CD4-positive, alpha-beta memory T cell (primary cell): ENCODE measurements around the gene NCAM2. TPM values are rescaled to one million over a fixed set of nuclear protein-coding genes. Genes with fewer than 3 reads are reported as not detected.

Source experiments
- CTCF ChIA-PET: fragments of 350-600 bp; sonication (Branson Sonifier 250); formaldehyde crosslinking; loops from one replicate; lab custom pipeline; 2021; ENCODE audit warnings: inconsistent platforms; ENCODE audit not compliant: partially characterized antibody; lab: Charles Lee
- POLR2A ChIA-PET: fragments of 350-600 bp; sonication (Branson Sonifier 250); formaldehyde crosslinking; loops from one replicate; lab custom pipeline; 2021; ENCODE audit not compliant: partially characterized antibody; lab: Charles Lee
- DNase-seq, 5 donors: peaks; one replicate each; pipeline versions ENCODE4 v3.0.0 to v3.0.0-alpha.2; 2020 to 2022; ENCODE audit warnings: mixed read lengths in 1 of 5
- H3K27ac ChIP-seq: one replicate; pipeline ENCODE4 v1.7.0; 2013; ENCODE audit warnings: low read depth, low read length
- H3K27me3 ChIP-seq: 2 replicates; pipeline ENCODE4 v1.7.0; 2013; ENCODE audit warnings: mild to moderate bottlenecking, low read length, moderate library complexity; ENCODE audit not compliant: insufficient read depth
- H3K36me3 ChIP-seq: 2 replicates; pipeline ENCODE4 v1.7.0; 2013; ENCODE audit warnings: mild to moderate bottlenecking, low read length, moderate library complexity; ENCODE audit not compliant: insufficient read depth
- H3K4me1 ChIP-seq: 2 replicates; pipeline ENCODE4 v1.7.0; 2013; ENCODE audit warnings: mild to moderate bottlenecking, low read length, moderate library complexity; ENCODE audit not compliant: insufficient read depth
- H3K4me3 ChIP-seq, 2 donors: one replicate each; pipeline ENCODE4 v1.7.0; 2013; ENCODE audit warnings: low read length in 2 of 2, mild to moderate bottlenecking in 1 of 2
- H3K9me3 ChIP-seq, 2 donors: one replicate each; pipeline ENCODE4 v1.7.0; 2013; ENCODE audit warnings: low read length in 2 of 2, control low read depth in 1 of 2; ENCODE audit not compliant: control insufficient read depth in 1 of 2
- H3K27ac Mint-ChIP-seq, 7 donors: one replicate each; pipeline ENCODE4 v1.8.0; 2020 to 2021; ENCODE audit warnings: mixed read lengths in 7 of 7, mild to moderate bottlenecking in 6 of 7, inconsistent platforms in 3 of 7, moderate library complexity in 3 of 7
- H3K27me3 Mint-ChIP-seq, 2 donors: one replicate each; pipeline ENCODE4 v1.8.0; 2020 to 2021; ENCODE audit warnings: mixed read lengths in 2 of 2
- H3K36me3 Mint-ChIP-seq, 2 donors: one replicate each; pipeline ENCODE4 v1.8.0; 2020 to 2021; ENCODE audit warnings: mixed read lengths in 2 of 2, inconsistent platforms in 1 of 2, mild to moderate bottlenecking in 1 of 2
- H3K4me1 Mint-ChIP-seq, 4 donors: one replicate each; pipeline ENCODE4 v1.8.0; 2020 to 2021; ENCODE audit warnings: mixed read lengths in 4 of 4, mild to moderate bottlenecking in 1 of 4
- H3K4me3 Mint-ChIP-seq, 8 donors: one replicate each; pipeline ENCODE4 v1.8.0; 2020 to 2021; ENCODE audit warnings: mixed read lengths in 8 of 8, mild to moderate bottlenecking in 7 of 8, moderate library complexity in 6 of 8, inconsistent platforms in 3 of 8
- H3K9me3 Mint-ChIP-seq, 8 donors: one replicate each; pipeline ENCODE4 v1.8.0; 2020 to 2021; ENCODE audit warnings: mixed read lengths in 8 of 8, mild to moderate bottlenecking in 5 of 8, inconsistent platforms in 3 of 8, moderate library complexity in 1 of 8
- intact Hi-C: fragments of 100-400 bp; cut with micrococcal nuclease; formaldehyde crosslinking; loops from one replicate; pipeline ENCODE4 v1.15.1; 2023
- polyA plus RNA-seq, 2 donors: library from polyadenylated mRNA; unstranded; fragments of 300-500 nt; fragmentation: Illumina TruSeq; gene quantifications; one replicate each; pipeline ENCODE4 v1.2.3, GENCODE V29; 2021
- total RNA-seq, 2 experiments: library from RNA; stranded (reverse); gene quantifications; one replicate each; pipeline ENCODE4 v1.2.3, GENCODE V29; 2021

The NCAM2 gene
- total and polyA plus RNA-seq, 4 experiments from 2014 or later = not detected

GRCh38 chr21:21367583-21367982 is 369.4 kb downstream of the NCAM2 start:
- Histone ChIP-seq H3K4me1 (no peaks in the 10 kb centered on the region), H3K4me3 (no peak overlapping the region), H3K27me3 (no peaks in the 10 kb centered on the region), H3K9me3 (no peaks in the 10 kb centered on the region), H3K36me3 (no peaks in the 10 kb centered on the region), H3K27ac (no peak overlapping the region)
- ChIA-PET POLR2A (no interaction called here), CTCF (no interaction called here)
- intact Hi-C loops = no loop called here
- Mint-ChIP-seq H3K36me3 (no peaks in the 10 kb centered on the region), H3K4me1 (no peaks in the 10 kb centered on the region), H3K27ac (no peak overlapping the region), H3K9me3 (peaks cover 0 to 14% (median 7%) of the 10 kb centered on the region in 8 donors), H3K4me3 (no peak overlapping the region), H3K27me3 (no peaks in the 10 kb centered on the region)
- DNase-seq = no peak

- no peak overlapping the region for H3K4me3 Mint-ChIP-seq
- no peaks in the 10 kb centered on the region for H3K36me3 Mint-ChIP-seq
- ChIA-PET POLR2A (no interaction called here), CTCF (no interaction called here)
- peaks cover 0 to 8% (median under 1%) of the 10 kb centered on the region in 8 donors for H3K9me3 Mint-ChIP-seq
- no peaks in the 10 kb centered on the region for H3K36me3 ChIP-seq
- no peak overlapping the region for H3K27ac Mint-ChIP-seq
- no peak for DNase-seq
- no peaks in the 10 kb centered on the region for H3K4me1 Mint-ChIP-seq
- intact Hi-C loops = no loop called here
- H3K4me1 ChIP-seq = no peaks in the 10 kb centered on the region
- H3K27me3 ChIP-seq = no peaks in the 10 kb centered on the region
- H3K27me3 Mint-ChIP-seq = no peaks in the 10 kb centered on the region
- no peaks in the 10 kb centered on the region for H3K9me3 ChIP-seq
- H3K4me3 ChIP-seq = no peak overlapping the region
- H3K27ac ChIP-seq = no peak overlapping the region
Measured at GRCh38 chr21:21373969-21374368, 375.8 kb downstream of the NCAM2 start.

- H3K36me3 Mint-ChIP-seq = no peaks in the 10 kb centered on the region
- CTCF ChIA-PET = no interaction called here
Measured at GRCh38 chr21:21383126-21383525, 384.9 kb downstream of the NCAM2 start.

GRCh38 chr21:21384977-21385376 is 386.8 kb downstream of the NCAM2 start:
- no peaks in the 10 kb centered on the region for H3K4me1 ChIP-seq
- H3K4me3 ChIP-seq = no peak overlapping the region
- POLR2A ChIA-PET = no interaction called here
- CTCF ChIA-PET = no interaction called here
- H3K36me3 ChIP-seq = no peaks in the 10 kb centered on the region
- Mint-ChIP-seq H3K9me3 (peaks cover 2 to 10% (median 6%) of the 10 kb centered on the region in 8 donors), H3K36me3 (no peaks in the 10 kb centered on the region), H3K27ac (no peak overlapping the region), H3K27me3 (no peaks in the 10 kb centered on the region), H3K4me1 (no peaks in the 10 kb centered on the region), H3K4me3 (no peak overlapping the region)
- intact Hi-C loops = no loop called here
- H3K27ac ChIP-seq = no peak overlapping the region
- H3K9me3 ChIP-seq = no peaks in the 10 kb centered on the region
- DNase-seq = no peak
- H3K27me3 ChIP-seq = no peaks in the 10 kb centered on the region

More at GRCh38 chr21:21383126-21383525, 384.9 kb downstream of the NCAM2 start:
- intact Hi-C loops = no loop called here
- Histone ChIP-seq H3K9me3 (no peaks in the 10 kb centered on the region), H3K27me3 (no peaks in the 10 kb centered on the region), H3K27ac (no peak overlapping the region), H3K4me1 (no peaks in the 10 kb centered on the region), H3K36me3 (no peaks in the 10 kb centered on the region), H3K4me3 (no peak overlapping the region)
- no peaks in the 10 kb centered on the region for H3K4me1 Mint-ChIP-seq
- peaks cover 2 to 10% (median 6%) of the 10 kb centered on the region in 8 donors for H3K9me3 Mint-ChIP-seq
- no peak overlapping the region for H3K27ac Mint-ChIP-seq
- no peak overlapping the region for H3K4me3 Mint-ChIP-seq
- no peaks in the 10 kb centered on the region for H3K27me3 Mint-ChIP-seq
- POLR2A ChIA-PET = no interaction called here
- DNase-seq = no peak

- Histone ChIP-seq H3K9me3 (no peaks in the 10 kb centered on the region), H3K27me3 (no peaks in the 10 kb centered on the region), H3K36me3 (no peaks in the 10 kb centered on the region), H3K4me3 (no peak overlapping the region), H3K27ac (no peak overlapping the region), H3K4me1 (no peaks in the 10 kb centered on the region)
- ChIA-PET CTCF (no interaction called here), POLR2A (no interaction called here)
- intact Hi-C loops = no loop called here
- H3K27me3 Mint-ChIP-seq = no peaks in the 10 kb centered on the region
- DNase-seq = no peak
- no peaks in the 10 kb centered on the region for H3K4me1 Mint-ChIP-seq
- H3K27ac Mint-ChIP-seq = no peak overlapping the region
- H3K9me3 Mint-ChIP-seq = peaks cover 2 to 10% (median 6%) of the 10 kb centered on the region in 8 donors
- H3K36me3 Mint-ChIP-seq = no peaks in the 10 kb centered on the region
- H3K4me3 Mint-ChIP-seq = no peak overlapping the region
Measured at GRCh38 chr21:21385404-21385803, 387.2 kb downstream of the NCAM2 start.

- H3K4me1 Mint-ChIP-seq = no peaks in the 10 kb centered on the region
- no peaks in the 10 kb centered on the region for H3K9me3 ChIP-seq
- no peaks in the 10 kb centered on the region for H3K36me3 Mint-ChIP-seq
- no peak overlapping the region for H3K4me3 Mint-ChIP-seq
- H3K4me3 ChIP-seq = no peak overlapping the region
- no peaks in the 10 kb centered on the region for H3K27me3 Mint-ChIP-seq
- H3K27ac ChIP-seq = no peak overlapping the region
- peaks cover 0 to 13% (median 3%) of the 10 kb centered on the region in 8 donors for H3K9me3 Mint-ChIP-seq
- H3K27me3 ChIP-seq = no peaks in the 10 kb centered on the region
- ChIA-PET POLR2A (no interaction called here), CTCF (interaction anchor here (0.5 kb wide), 1 partner anchor 1365 kb away, joined by 3 read pairs; no protein-coding TSS in a partner anchor)
- intact Hi-C loops = no loop called here
- H3K4me1 ChIP-seq = no peaks in the 10 kb centered on the region
- H3K27ac Mint-ChIP-seq = no peak overlapping the region
- no peaks in the 10 kb centered on the region for H3K36me3 ChIP-seq
- no peak for DNase-seq
Measured at GRCh38 chr21:21387916-21388315, 389.7 kb downstream of the NCAM2 start.

- intact Hi-C loops = no loop called here
- Histone ChIP-seq H3K27me3 (no peaks in the 10 kb centered on the region), H3K4me1 (no peaks in the 10 kb centered on the region), H3K9me3 (peaks cover 0 to 3% of the 10 kb centered on the region in 2 donors), H3K36me3 (no peaks in the 10 kb centered on the region), H3K4me3 (no peak overlapping the region), H3K27ac (no peak overlapping the region)
- Mint-ChIP-seq H3K4me3 (no peak overlapping the region), H3K4me1 (no peaks in the 10 kb centered on the region), H3K27ac (no peak overlapping the region), H3K27me3 (no peaks in the 10 kb centered on the region), H3K9me3 (peaks cover 2 to 25% (median 11%) of the 10 kb centered on the region in 8 donors), H3K36me3 (no peaks in the 10 kb centered on the region)
- CTCF ChIA-PET = no interaction called here
- POLR2A ChIA-PET = no interaction called here
- DNase-seq = no peak
Measured at GRCh38 chr21:21394064-21394463, 395.9 kb downstream of the NCAM2 start.

DNA sequence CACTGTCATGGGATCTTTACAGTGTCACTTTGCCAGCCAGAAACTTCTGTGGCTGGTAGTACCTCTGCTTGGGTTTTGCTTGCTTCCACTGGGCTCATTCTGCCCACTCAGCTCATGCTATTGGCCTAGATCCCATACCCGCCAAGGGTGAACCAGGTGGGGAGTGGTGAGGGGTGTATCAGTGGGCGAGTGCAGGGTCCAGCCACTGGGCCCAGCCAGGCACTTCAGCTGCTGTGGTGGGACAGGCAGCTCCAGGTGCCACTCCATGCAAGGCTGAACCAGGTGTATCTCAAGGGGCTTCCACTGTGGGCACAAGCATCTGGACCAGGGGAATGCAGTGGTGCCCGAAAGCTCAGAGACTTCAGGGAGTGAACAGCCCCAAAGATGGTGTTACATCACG is 398.2 kb downstream of the NCAM2 start:
- no peak for DNase-seq
- CTCF ChIA-PET = no interaction called here
- no peaks in the 10 kb centered on the region for H3K27me3 Mint-ChIP-seq
- peaks cover 0 to 3% of the 10 kb centered on the region in 2 donors for H3K9me3 ChIP-seq
- peaks cover 0 to 28% (median 10%) of the 10 kb centered on the region in 8 donors for H3K9me3 Mint-ChIP-seq
- H3K4me3 Mint-ChIP-seq = no peak overlapping the region
- H3K4me3 ChIP-seq = no peak overlapping the region
- intact Hi-C loops = no loop called here
- H3K27ac ChIP-seq = no peak overlapping the region
- H3K27me3 ChIP-seq = no peaks in the 10 kb centered on the region
- no peaks in the 10 kb centered on the region for H3K4me1 ChIP-seq
- H3K36me3 Mint-ChIP-seq = no peaks in the 10 kb centered on the region
- no peaks in the 10 kb centered on the region for H3K4me1 Mint-ChIP-seq
- H3K36me3 ChIP-seq = no peaks in the 10 kb centered on the region
- POLR2A ChIA-PET = no interaction called here
- no peak overlapping the region for H3K27ac Mint-ChIP-seq
